GM10266 (cell line): Measurements from ENCODE around the gene KLHL29.

Experiments used
- DNase-seq: peaks from one replicate; pipeline ENCODE4 v3.0.0; 2012; ENCODE audit errors: extremely low spot score
- TF ChIP-seq, protein P1 (sequence below): IDR thresholded peaks from 2 replicates; pipeline ENCODE4 v1.5.1; 2012; ENCODE audit warnings: mild to moderate bottlenecking, low read depth; ENCODE audit not compliant: control insufficient read depth, insufficient read depth; ENCODE audit errors: missing control alignments

Gene KLHL29

DNA sequence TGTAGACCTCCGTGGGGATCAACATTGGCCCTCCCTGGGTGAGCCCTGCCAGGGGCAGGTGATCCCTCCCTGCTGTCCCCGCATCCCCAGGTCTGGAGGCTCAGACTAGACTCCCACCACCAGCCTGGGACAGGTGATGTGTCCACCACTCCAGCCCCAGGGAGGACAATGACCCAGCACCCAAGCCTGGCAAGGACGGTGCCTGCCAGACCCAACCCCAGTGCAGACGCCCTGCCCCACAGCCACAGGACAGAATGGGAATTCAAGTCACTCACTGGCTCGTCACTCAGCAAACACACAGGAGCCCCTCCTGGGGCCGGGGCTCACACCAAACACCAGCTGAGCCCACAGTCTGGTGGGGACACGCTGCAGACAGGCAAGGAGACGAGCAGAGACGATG is 302.2 kb downstream of the KLHL29 start:
- no peak for DNase-seq
- TF ChIP-seq, protein P1, sequence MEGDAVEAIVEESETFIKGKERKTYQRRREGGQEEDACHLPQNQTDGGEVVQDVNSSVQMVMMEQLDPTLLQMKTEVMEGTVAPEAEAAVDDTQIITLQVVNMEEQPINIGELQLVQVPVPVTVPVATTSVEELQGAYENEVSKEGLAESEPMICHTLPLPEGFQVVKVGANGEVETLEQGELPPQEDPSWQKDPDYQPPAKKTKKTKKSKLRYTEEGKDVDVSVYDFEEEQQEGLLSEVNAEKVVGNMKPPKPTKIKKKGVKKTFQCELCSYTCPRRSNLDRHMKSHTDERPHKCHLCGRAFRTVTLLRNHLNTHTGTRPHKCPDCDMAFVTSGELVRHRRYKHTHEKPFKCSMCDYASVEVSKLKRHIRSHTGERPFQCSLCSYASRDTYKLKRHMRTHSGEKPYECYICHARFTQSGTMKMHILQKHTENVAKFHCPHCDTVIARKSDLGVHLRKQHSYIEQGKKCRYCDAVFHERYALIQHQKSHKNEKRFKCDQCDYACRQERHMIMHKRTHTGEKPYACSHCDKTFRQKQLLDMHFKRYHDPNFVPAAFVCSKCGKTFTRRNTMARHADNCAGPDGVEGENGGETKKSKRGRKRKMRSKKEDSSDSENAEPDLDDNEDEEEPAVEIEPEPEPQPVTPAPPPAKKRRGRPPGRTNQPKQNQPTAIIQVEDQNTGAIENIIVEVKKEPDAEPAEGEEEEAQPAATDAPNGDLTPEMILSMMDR: no peak

DNA sequence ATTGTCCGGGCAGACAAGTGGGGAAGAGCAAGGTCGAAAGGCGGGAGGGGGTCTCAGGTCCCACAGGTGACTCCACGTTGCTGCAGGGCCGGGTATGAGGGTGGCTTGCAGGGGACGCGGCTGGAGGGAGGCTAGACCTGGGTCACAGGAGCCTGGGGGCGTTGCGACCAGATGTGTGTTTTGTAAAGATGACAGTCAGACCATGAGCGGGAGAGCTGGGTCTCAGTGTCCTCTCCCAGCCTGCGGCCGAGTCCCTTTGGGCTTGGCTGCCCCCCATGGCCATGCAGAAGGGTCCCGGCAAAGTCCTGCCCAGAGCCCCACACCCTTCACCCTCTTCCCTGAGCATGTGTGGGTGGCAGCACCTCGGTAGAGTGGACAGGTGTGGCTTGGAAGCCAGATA is 302.7 kb downstream of the KLHL29 start:
- TF ChIP-seq, protein P1: no peak
- no peak for DNase-seq

DNA sequence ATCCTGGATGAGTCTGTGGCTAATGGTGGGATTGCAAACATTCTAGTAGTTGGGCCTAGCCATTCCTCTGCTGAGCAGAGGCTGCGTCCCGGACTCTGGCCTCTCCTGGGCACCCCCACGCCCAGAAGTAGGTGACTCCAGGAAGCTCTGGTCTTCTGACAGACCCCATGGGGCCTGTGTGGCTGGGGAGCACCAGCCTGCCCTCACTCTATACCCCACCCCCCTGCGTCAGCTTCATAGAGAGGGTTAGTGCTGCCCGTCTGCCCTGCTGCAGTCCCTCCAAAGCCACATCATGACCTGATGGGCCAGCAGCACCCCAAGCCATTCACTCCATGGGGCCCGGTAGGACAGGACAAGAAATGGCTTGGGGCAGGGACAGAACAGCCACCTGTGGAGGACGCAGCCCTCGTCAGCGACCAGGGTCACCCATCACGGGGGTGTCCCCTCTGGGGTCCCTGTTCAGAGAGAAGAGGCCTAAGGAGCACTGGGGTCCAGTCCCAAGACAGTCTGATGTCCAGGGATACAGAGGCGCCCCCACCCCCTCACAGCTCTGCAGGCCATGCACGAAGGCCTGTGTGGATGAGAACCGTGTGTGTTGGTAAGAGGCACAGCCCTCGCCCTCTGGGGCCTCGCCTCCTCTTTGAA is 303.6 kb downstream of the KLHL29 start:
- DNase-seq: no peak
- TF ChIP-seq, protein P1: no peak

DNA sequence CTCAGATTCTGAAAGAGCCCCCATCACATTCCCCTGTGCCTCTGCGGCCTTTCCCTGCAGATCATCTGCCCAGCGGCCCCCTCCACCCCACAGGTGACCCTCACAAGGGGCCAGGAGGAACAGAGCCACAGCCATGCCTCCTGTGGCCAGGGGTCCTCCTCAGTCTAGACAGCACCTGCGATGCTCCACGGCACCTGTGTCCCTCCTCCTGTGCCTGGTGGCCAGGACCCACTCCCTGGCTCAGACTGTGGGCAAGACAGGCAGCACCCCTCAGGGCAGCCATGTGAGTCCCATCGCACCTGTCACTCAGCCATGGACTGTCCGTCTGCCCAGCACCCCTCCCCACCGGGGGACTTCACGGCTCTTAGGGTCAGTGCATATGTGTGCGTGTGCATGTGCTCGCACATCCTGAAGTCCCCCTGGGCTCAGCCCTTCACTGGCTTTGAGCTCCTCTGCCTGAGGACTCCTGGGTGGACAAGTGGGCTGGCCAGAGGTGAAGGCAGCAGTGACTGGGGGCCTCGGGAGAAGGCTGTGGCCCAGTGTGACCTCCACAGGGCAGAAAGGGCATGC is 304.2 kb downstream of the KLHL29 start:
- DNase-seq: no peak
- TF ChIP-seq, protein P1: no peak

DNA sequence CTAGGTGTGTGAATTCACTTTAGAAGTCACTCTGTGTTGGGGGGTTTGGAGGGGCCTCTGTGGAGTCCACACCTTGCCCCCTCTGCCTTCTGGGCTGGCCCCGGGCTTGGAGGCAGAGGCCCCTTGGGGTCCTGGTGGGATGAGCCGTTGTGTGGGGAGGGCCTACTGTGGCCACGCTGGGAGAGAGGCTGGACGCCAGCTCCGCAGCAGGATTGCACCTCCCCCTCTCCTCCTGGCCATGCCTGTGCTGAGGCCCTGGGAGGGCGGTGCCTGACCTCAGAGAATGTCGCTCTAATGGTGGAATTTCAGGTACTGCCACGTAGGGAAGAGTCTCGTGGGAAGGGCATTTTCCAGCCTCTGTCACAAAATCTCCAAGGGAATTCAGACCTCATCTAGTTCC is 304.9 kb downstream of the KLHL29 start:
- TF ChIP-seq, protein P1: no peak

DNA sequence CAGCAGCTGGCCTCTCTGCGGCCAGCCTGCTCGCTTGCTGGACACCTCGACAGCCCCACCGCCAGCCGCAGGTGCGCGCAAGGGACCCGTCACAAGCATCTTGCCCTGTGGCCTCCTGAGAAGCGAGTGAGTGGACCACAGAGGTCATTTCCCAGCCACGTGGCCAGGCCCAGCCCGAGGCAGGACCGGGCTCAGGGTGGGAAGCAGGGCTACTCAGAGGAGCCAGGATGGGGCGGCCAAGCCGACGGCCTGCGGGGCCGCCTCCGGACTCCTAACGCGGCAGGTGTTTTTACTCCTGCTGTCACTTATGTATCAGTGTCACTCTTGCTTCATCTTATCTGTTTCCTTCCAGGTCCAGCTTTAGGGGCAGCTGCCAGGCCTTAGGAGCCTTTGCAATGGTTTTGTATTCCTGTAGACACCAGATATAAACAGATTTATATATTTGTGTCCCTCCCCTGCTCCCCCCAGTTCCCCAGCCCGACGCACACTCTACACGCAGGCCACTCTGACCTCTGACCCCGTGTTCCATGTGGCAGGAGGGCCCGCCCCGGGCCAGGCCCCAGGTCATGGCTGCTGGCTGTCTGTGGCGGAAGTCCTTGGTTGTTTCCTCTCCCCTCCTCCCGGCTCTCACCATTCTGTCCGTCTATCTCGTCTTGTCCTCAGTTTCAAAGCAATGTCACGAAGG is 305.6 kb downstream of the KLHL29 start:
- TF ChIP-seq, protein P1: no peak

More for the DNA sequence above, 304.9 kb downstream of the KLHL29 start:
- DNase-seq: no peak

DNA sequence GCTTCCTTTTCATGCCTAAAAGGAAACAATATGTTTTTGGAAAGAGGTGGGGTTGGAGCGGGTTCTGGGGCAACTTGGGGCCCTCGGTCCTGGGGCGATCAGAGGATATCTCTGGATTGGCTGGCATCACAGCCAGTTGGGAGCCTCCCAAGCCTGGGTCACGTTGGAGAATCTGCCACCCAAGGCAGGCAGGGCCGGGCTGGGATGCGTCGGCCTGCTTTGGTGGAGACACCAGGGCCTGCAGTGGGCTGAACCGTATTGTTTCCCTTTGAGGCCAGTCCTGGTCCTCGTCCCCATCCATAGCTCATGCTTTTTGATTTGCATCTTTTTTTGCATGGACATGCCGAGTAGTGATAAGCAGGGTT is 306.1 kb downstream of the KLHL29 start:
- TF ChIP-seq, protein P1: no peak
- no peak for DNase-seq

More for the DNA sequence above, 305.6 kb downstream of the KLHL29 start:
- no peak for DNase-seq
